Metanephros (tissue), 1 donor: ENCODE data around the gene ZSCAN29. TPM values are rescaled to one million over a fixed set of nuclear protein-coding genes. Genes with fewer than 3 reads are reported as not detected.

Experiments
- total RNA-seq: library from RNA; depleted of rRNA; stranded (reverse); fragments of >200 nt; gene quantifications from one replicate; pipeline ENCODE4 v1.2.3, GENCODE V29; 2014

Gene ZSCAN29
- total RNA-seq: 28.8 TPM

GRCh38 chr15:43370975-43371974 is at the start of gene ZSCAN29, which contains the start of gene TUBGCP4:
TSS of gene ZSCAN29 (minus strand) at chr15:43371043. CDS start at chr15:43369913, 1,130 bp downstream.
TSS of gene TUBGCP4 (plus strand) at chr15:43371101. CDS start at chr15:43371355, 254 bp downstream.

GRCh38 chr15:43329960-43330779 is 40.7 kb downstream of the ZSCAN29 start, which contains the start of gene LCMT2:
TSS of gene LCMT2 (minus strand) at chr15:43330573. CDS start at chr15:43330489, 84 bp downstream.

Other genes starting within 250 kb of the ZSCAN29 start
- gene TMEM62, start 237.5 kb downstream of the ZSCAN29 start, total RNA-seq: 18.3 TPM
- gene CCNDBP1, start 185.6 kb downstream of the ZSCAN29 start, total RNA-seq: 68.3 TPM
- gene EPB42, start 150.0 kb downstream of the ZSCAN29 start, total RNA-seq: 14.8 TPM
- gene TGM5, start 104.1 kb downstream of the ZSCAN29 start, total RNA-seq: not detected
- gene TGM7, start 68.8 kb downstream of the ZSCAN29 start, total RNA-seq: 0.18 TPM
- gene LCMT2, start 40.5 kb downstream of the ZSCAN29 start, total RNA-seq: 6.3 TPM
- 17.3 TPM for gene TUBGCP4, start 58 bp upstream of the ZSCAN29 start, total RNA-seq
- 89.0 TPM for gene TP53BP1, start 122.1 kb upstream of the ZSCAN29 start, total RNA-seq
- gene MAP1A, start 146.6 kb upstream of the ZSCAN29 start, total RNA-seq: 7.2 TPM
- gene PPIP5K1, start 219.2 kb upstream of the ZSCAN29 start, total RNA-seq: 35.4 TPM
- 1.9 TPM for gene CKMT1B, start 223.0 kb upstream of the ZSCAN29 start, total RNA-seq
- gene STRC, start 247.8 kb upstream of the ZSCAN29 start, total RNA-seq: 0.82 TPM